NCI-H2081 treated with DMSO at 0.1 percent for 48 hours (cell line): ENCODE results near the gene TALDO1.
A peak's percentile ranks its signal among the peaks of the same experiment; 100 is the strongest.

Experiments
- DNase-seq: peaks from one replicate; lab custom pipeline; 2025; lab: John Stamatoyannopoulos, UW

TALDO1 gene

GRCh38 chr11:799641-800316 is 52.5 kb downstream of the TALDO1 start:
- no peak for DNase-seq

GRCh38 chr11:800473-800872 is 53.2 kb downstream of the TALDO1 start:
- DNase-seq = no peak

DNA sequence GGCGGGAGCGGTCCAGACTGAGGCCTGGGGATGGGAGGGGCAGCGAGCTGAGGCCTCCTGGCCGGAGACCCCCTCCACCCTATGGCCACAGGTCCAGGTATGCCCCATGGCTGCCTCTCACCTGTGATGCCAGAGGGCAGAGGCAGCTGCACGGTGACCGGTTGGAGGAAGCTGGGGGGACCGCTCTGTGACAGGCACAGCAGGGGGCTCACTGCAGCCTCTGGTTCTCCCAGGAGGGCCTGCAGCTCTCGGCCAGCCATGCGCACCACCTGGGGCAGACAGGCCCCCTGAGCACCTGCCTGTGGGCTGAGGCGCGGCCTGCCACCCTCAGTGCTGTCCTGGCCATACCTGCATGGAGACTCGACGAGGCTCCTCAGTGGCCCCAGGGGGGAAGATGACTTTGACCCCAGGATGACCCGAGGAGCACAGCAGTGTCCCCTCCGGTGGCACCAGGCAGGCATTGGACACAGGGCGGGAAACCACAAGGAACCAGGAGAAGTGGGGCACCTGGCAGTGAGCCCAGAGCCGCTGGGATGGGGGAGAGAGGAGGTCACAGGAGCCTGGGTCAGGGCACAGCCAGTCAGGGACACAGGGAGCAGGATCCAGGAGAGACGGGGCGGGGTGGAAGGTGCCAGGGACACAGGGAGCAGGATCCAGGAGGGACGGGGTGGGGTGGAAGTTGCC is 54.0 kb downstream of the TALDO1 start:
- DNase-seq = no peak

- DNase-seq = no peak
Measured at GRCh38 chr11:802018-802617, 54.9 kb downstream of the TALDO1 start.

DNA sequence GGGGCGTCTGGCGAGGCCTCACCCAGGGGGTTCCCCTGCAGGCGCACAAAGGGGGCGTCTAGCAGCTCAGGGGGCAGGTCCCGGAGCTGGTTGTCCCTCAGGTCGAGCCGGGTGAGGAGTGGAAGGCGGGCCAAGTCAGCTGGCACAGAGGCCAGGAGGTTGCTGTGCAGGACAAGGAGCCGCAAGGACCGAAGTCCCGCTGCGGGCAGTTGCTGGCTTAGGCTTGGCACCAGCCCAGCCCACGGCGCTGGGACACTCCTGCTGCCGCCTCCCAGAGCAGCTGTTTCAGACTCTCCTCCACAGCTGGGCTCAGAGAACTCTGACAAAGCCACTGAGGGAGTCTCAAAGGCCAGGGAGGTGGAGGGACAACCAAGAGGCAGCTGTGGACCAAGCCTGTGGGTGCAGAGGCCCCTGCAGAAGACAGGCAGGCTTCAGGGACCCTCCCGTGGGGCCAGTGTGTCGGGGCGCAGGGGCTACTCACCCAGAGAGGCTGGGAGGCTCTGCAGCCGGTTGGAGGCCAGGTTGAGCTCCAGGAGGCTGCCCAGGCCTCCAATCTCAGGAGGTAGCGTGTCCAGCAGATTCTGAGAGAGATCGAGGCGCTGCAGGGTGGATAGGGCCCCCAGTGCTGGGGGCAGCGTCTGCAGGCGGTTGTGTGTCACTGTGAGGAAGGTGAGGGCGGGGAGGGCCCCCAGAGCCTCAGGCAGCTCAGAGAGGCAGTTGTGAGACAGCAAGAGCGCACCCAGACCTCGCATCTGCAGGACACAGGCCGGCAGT is 55.6 kb downstream of the TALDO1 start:
- DNase-seq = no peak

DNA sequence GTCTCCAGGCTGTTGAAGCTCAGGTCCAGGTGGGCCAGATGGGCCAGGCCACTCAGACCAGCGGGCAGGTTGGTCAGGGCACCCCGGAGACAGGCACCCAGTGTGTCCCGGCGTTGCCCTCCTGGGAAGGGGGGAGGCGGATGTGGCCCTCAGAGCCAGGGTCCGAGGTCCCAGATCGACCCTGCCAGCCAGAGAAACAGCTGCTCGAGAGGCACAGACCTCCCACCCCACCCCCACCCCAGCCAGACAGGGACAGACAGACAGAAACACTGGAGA is 56.1 kb downstream of the TALDO1 start:
- DNase-seq = no peak

GRCh38 chr11:803770-804598 is 56.7 kb downstream of the TALDO1 start:
- DNase-seq = no peak

GRCh38 chr11:804599-804964 is 57.3 kb downstream of the TALDO1 start:
- no peak for DNase-seq

GRCh38 chr11:808427-809286 is 61.4 kb downstream of the TALDO1 start:
- DNase-seq = no peak

GRCh38 chr11:809287-810039 is 62.2 kb downstream of the TALDO1 start, which contains the start of gene RPLP2:
RPLP2 (plus strand) TSS chr11:809967; CDS start chr11:810235, 268 bp downstream.
- peak; percentile 87 for DNase-seq

DNA sequence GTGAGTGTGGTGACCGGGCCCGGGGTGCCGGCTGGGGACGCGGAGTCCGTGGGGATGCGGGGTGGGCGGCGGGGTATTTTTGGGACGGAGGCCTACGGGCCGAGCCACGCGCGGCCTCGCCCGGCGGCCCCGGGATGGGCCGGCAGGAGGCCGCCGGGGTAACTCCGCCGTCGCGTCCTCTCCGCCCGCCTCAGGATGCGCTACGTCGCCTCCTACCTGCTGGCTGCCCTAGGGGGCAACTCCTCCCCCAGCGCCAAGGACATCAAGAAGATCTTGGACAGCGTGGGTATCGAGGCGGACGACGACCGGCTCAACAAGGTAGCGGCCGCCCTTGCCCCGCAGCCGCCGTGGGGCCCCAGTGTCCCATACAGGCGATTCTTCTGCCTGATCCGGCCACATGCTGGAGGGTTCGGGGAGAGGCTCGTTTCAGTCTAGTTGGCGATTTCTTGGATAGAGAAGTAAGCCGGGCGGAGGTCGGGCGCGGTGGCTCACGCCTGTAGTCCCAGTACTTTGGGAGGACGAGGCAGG is 62.8 kb downstream of the TALDO1 start:
- DNase-seq = no peak

DNA sequence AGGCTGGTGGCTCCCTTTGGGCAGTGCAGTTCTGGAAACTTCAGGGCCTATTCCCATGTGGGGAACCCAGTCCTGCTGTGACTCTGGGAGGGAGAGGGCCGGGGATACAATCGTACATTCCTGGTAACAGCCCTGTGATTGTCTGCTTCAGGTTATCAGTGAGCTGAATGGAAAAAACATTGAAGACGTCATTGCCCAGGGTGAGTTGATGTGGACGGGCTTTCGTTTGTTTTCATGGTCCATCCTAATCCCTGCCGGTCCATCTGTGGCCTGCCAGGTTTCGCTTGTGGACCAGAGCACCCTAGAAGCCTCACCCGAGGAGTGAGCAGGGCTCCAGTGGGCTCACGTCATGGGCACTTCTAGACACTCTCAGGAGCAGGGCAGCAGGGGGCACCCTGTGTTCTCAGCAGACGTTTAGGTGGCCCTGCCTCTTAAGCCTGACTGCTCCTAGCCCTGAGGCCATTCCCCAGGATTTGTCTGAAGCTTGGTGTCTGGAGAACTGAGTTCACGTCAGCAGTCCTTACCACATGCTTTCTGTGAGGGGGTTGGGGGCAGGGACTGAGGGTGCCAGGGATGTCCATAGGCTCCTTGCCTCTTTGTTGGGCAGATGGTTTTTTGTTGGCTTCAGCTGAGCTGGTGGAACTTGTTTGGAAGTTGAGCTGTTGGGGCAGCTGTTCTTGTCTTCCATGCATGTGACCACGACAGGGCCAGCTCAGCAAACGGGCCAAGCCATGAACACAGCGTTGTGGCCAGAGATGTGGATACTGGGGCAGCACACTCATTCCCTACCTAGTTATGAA is 64.4 kb downstream of the TALDO1 start:
- no peak for DNase-seq

DNA sequence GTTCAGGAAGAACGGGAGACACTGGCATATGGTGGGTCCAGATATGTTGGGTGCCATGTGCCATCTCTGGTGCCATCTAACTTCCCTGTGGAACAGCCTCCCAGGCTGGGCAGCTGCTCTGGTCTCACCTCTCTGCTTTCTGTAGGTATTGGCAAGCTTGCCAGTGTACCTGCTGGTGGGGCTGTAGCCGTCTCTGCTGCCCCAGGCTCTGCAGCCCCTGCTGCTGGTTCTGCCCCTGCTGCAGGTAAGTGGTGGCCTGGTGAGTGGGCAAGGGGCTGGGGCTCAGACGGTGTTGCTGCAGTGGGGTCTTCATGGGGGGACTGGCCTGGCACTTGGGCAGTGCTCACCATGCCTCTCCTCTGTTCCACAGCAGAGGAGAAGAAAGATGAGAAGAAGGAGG is 65.1 kb downstream of the TALDO1 start:
- no peak for DNase-seq

DNA sequence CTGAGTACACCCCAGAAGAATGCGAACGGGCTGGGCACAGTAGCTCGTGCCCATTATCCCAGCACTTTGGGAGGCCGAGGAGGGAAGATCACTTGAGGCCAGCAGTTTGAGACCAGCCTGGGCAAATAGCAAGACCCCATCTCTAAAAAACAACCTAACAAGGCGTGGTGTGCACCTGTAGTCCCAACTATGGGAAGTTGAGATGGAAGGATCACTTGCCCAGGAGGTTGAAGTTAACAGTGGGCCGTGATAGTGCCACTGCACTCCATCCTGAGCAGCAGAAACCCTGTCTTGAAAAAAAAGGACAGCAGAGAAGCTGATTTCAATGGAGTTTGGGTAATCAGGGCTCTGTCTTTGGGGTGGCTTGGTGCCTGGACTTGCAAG is 65.8 kb downstream of the TALDO1 start:
- no peak for DNase-seq

DNA sequence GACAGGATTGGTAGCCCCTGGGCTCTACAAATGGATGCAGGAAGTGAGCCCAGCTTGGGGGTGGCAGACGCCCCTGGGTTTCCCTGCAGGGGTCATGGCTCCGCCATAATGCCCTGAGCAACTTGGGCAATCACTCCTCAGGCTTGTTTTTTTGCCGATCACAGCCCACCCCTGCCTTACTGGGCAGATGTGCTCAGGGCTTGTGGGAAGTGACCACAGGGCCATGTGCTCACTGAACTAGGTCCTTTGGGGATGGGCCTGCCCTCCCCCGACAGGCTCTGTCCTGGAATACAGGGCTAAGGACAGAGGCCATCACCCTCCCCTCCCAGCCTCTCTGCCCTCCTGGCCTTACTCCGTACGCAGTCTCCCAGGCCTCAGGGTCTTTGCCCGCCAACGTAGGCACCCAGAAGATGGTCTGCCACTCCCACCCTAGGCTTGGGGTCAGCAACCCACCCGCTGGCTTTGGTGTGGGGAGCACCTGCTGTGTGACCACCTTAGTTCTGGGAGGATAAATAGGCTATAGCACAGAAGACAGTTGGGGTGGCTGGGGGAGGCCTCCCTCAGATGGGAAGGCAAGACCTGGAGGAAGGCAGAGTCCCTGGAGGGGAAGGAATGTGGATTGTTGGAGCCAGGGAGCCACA is 66.3 kb downstream of the TALDO1 start:
- no peak for DNase-seq
